K562 (cell line): ENCODE results near the gene SLC8A2. TPM values are rescaled to one million over a fixed set of nuclear protein-coding genes. Genes with fewer than 3 reads are reported as not detected.

Experiments
- ATAC-seq: fragments of 200-7000 bp; cut with Tn5 transposase; 3 replicates; pipeline ENCODE4 v1.9.1; 2020; ENCODE audit warnings: moderate library complexity
- BruUV-seq: library from RNA; stranded (reverse); fragments of 400-500 nt; replicated peaks from 2 replicates; lab custom pipeline; 2021; lab: Mats Ljungman, UMichigan
- CTCF ChIA-PET: fragments of 300-600 bp; formaldehyde crosslinking; extraction: SDS; loops from one replicate; lab custom pipeline; 2021; ENCODE audit warnings: low intra/inter-chr PET ratio; lab: Yijun Ruan, JAX
- POLR2A ChIA-PET: fragments of 300-600, 350-650 bp; sonication (Branson Sonifier 250); formaldehyde crosslinking; extraction: SDS; loops from one replicate; lab custom pipeline; 2021; ENCODE audit warnings: antibody characterized with exemption, inconsistent platforms; lab: Yijun Ruan, JAX
- DNase-seq, 4 experiments: peaks; one replicate each; pipeline versions ENCODE4 v3.0.0 to v3.0.0-alpha.2; 2011 to 2018; ENCODE audit warnings: low spot score in 3 of 4, mixed read lengths in 3 of 4; ENCODE audit errors: extremely low read depth in 1 of 4
- FAIRE-seq: peaks from 2 replicates; lab custom pipeline; 2011; peaks lifted over from hg19 to GRCh38; lab: Jason Lieb, UNC
- H2AFZ ChIP-seq: 2 replicates; pipeline ENCODE4 v1.6.0; 2011; ENCODE audit warnings: low read depth, low read length, control low read depth, inconsistent platforms
- H3K27ac ChIP-seq: fragments of 200-600 bp; 3 replicates; pipeline ENCODE4 v1.8.0; 2011; ENCODE audit warnings: low read depth, mild to moderate bottlenecking, control low read depth, inconsistent platforms, low read length, moderate library complexity, mixed read lengths; ENCODE audit errors: extremely low read depth
- H3K27me3 ChIP-seq, 2 experiments: fragments of 300-600 bp in 1 of 2; 2 replicates in 1 of 2; 3 replicates in 1 of 2; pipeline versions ENCODE4 v1.6.0 to v1.8.0; 2011; ENCODE audit warnings: inconsistent platforms in 2 of 2, low read length in 2 of 2, mild to moderate bottlenecking in 1 of 2, mixed read lengths in 1 of 2, moderate library complexity in 1 of 2; ENCODE audit not compliant: control insufficient read depth in 2 of 2, insufficient read depth in 2 of 2
- H3K36me3 ChIP-seq: fragments of 300-600 bp; 3 replicates; pipeline ENCODE4 v1.8.0; 2011; ENCODE audit warnings: mild to moderate bottlenecking, low read length, inconsistent platforms; ENCODE audit not compliant: control insufficient read depth, insufficient read depth
- H3K4me1 ChIP-seq, 2 experiments: fragments of 200-600 bp in 1 of 2; replicated peaks in 1 of 2; 2 replicates in 1 of 2; 3 replicates in 1 of 2; pipeline versions ENCODE4 v1.5.1 to v1.8.0; 2011; ENCODE audit warnings: inconsistent platforms in 2 of 2, low read length in 2 of 2, mild to moderate bottlenecking in 1 of 2, mixed read lengths in 1 of 2, moderate library complexity in 1 of 2; ENCODE audit not compliant: control insufficient read depth in 2 of 2, insufficient read depth in 2 of 2
- H3K4me2 ChIP-seq: 2 replicates; pipeline ENCODE4 v1.6.1; 2011; ENCODE audit warnings: low read length, control low read depth, inconsistent platforms, mixed read lengths; ENCODE audit not compliant: insufficient read depth
- H3K4me3 ChIP-seq: fragments of 200-600 bp; sonication (generic), shearing (Covaris generic); 2 replicates; pipeline ENCODE4 v1.5.1; 2016; ENCODE audit warnings: control low read depth, inconsistent platforms
- H3K79me2 ChIP-seq: fragments of 200-600 bp; 3 replicates; pipeline ENCODE4 v1.8.0; 2011; ENCODE audit warnings: low read length, inconsistent platforms; ENCODE audit not compliant: control insufficient read depth, insufficient read depth
- H3K9ac ChIP-seq, 2 experiments: 2 replicates each; pipeline versions ENCODE4 v1.6.0 to v1.6.1; 2011; ENCODE audit warnings: low read depth in 2 of 2, low read length in 2 of 2, control low read depth in 1 of 2, inconsistent platforms in 1 of 2, mild to moderate bottlenecking in 1 of 2, mixed read lengths in 1 of 2; ENCODE audit not compliant: insufficient read depth in 1 of 2
- H3K9me1 ChIP-seq: one replicate; pipeline ENCODE4 v1.6.0; 2011; ENCODE audit warnings: inconsistent platforms, mild to moderate bottlenecking, low read length, moderate library complexity; ENCODE audit not compliant: control insufficient read depth, insufficient read depth
- H3K9me3 ChIP-seq: replicated peaks from 2 replicates; pipeline ENCODE4 v1.5.1; 2011; ENCODE audit warnings: low read depth, low read length, inconsistent platforms; ENCODE audit not compliant: control insufficient read depth, insufficient read depth
- H4K20me1 ChIP-seq: replicated peaks from 2 replicates; pipeline ENCODE4 v1.6.1; 2011; ENCODE audit warnings: low read length, inconsistent platforms, mixed read lengths; ENCODE audit not compliant: control insufficient read depth, insufficient read depth
- PHB ChIP-seq: fragments of 250-450 bp; sonication (Bioruptor Pico); IDR thresholded peaks from 2 replicates; pipeline ENCODE4 v1.5.0; 2021
- POLR2G ChIP-seq: fragments of 200-400 bp; formaldehyde crosslinking; IDR thresholded peaks from 2 replicates; pipeline ENCODE4 v1.6.1; 2017; ENCODE audit warnings: low read depth, mild to moderate bottlenecking, antibody characterized with exemption, low read length, moderate library complexity
- POU5F1 ChIP-seq: fragments of 150-350 bp; IDR thresholded peaks from 2 replicates; pipeline ENCODE4 v1.6.1; 2014; ENCODE audit warnings: borderline replicate concordance, low read length, low read depth, mild to moderate bottlenecking; ENCODE audit not compliant: partially characterized antibody
- RBFOX2 ChIP-seq: fragments of 200-400 bp; formaldehyde crosslinking; IDR thresholded peaks from 2 replicates; pipeline ENCODE4 v1.6.1; 2017; ENCODE audit warnings: low read depth, mild to moderate bottlenecking, low read length, moderate library complexity
- SAP30 ChIP-seq: fragments of 200-600 bp; sonication (generic); IDR thresholded peaks from 2 replicates; pipeline ENCODE4 v1.6.1; 2012; ENCODE audit warnings: borderline replicate concordance, low read depth, mild to moderate bottlenecking, moderate library complexity, low read length, control low read depth, inconsistent platforms; ENCODE audit not compliant: insufficient read depth, poor library complexity, severe bottlenecking
- ZBTB33 ChIP-seq: sonication (generic); formaldehyde crosslinking; IDR thresholded peaks from 2 replicates; pipeline ENCODE4 v1.8.1; 2023; ENCODE audit warnings: mild to moderate bottlenecking, missing genetic modification reagents
- ZNF239 ChIP-seq: fragments of 250-450 bp; sonication (Bioruptor Pico); IDR thresholded peaks from 2 replicates; pipeline ENCODE4 v1.4.0; 2020; ENCODE audit warnings: mild to moderate bottlenecking
- ZNF253 ChIP-seq: fragments of 250-450 bp; sonication (Bioruptor Pico); conservative IDR thresholded peaks from 2 replicates; pipeline ENCODE4 v1.6.1; 2021; ENCODE audit warnings: mild to moderate bottlenecking
- WGBS: fragments of 100-300 bp; shearing (Covaris generic); methylation state at CpG from one replicate; pipeline ENCODE4 v1.1.6; 2016; ENCODE audit warnings: low coverage, mixed read lengths; ENCODE audit not compliant: insufficient coverage; ENCODE audit errors: missing lambda C conversion rate; 5-methylcytosine and 5-hydroxymethylcytosine counted together
- in situ Hi-C: fragments of 300-500 bp; cut with MboI; formaldehyde crosslinking; loops from 4 replicates; pipeline ENCODE4 v1.15.0; 2018; ENCODE audit warnings: inconsistent platforms, mixed read lengths
- intact Hi-C: fragments of 100-400 bp; cut with micrococcal nuclease; formaldehyde crosslinking; loops from 2 replicates; pipeline ENCODE4 v1.14.2; 2022
- polyA plus RNA-seq, 8 experiments: library from polyadenylated mRNA; depleted of rRNA in 4 of 8; stranded (reverse) in 5 of 8; unstranded in 3 of 8; fragments of >200 nt; fragmentation: Nextera tagmentation in 2 of 8; fragmentation: Illumina TruSeq in 1 of 8; extraction: Ambion mirVana in 2 of 8; extraction: Trizol in 1 of 8; gene quantifications; 2 replicates each; pipeline versions ENCODE4 v1.2.1 to v1.2.3, GENCODE V29; 2011 to 2014; ENCODE audit warnings: inconsistent platforms in 1 of 8, missing spikeins in 1 of 8
- total RNA-seq, 7 experiments: library from RNA; depleted of rRNA in 6 of 7; stranded (reverse); fragments of >200 nt in 6 of 7; fragmentation: Illumina TruSeq in 2 of 7; extraction: Trizol in 2 of 7; gene quantifications; 2 replicates each; pipeline versions ENCODE4 v1.2.1 to v1.2.3, GENCODE V29; 2011 to 2021; ENCODE audit warnings: low replicate concordance in 1 of 7

SLC8A2 gene
- total and polyA plus RNA-seq, 9 of the 15 experiments (the other 6 are each of a cell fraction or from before 2014, with no cell fraction given): 0.07 to 0.66 (median 0.24) TPM; not detected in 3

GRCh38 chr19:47379381-47379938 is 92.2 kb downstream of the SLC8A2 start:
- peaks cover 78% of the 10 kb centered on the region; the same call in 2 of the 3 replicates for H3K36me3 ChIP-seq
- POLR2A ChIA-PET: interaction anchor here (1.0 kb wide), 1 partner anchor 8 kb away, joined by 5 read pairs; no protein-coding TSS in a partner anchor
- no peak for ATAC-seq

More at GRCh38 chr19:47379381-47379938, 92.2 kb downstream of the SLC8A2 start:
- FAIRE-seq: no peak
- H3K9me3 ChIP-seq: no peaks in the 10 kb centered on the region
- WGBS: 93% methylated on average over 21 of the region's 23 CpGs
- in situ Hi-C loops: no loop called here
- peaks cover 7 to 32% of the 10 kb centered on the region in 2 experiments; a peak in 4 of 5 replicates for H3K4me1 ChIP-seq
- peak; percentile 53; the same call in 1 of the 2 replicates for TF ChIP-seq ZBTB33
- no peak for TF ChIP-seq POU5F1
- TF ChIP-seq PHB: no peak
- TF ChIP-seq ZNF253 (CRISPR knock-in tag): no peak
- TF ChIP-seq POLR2G: peak; percentile 52; the same call in 1 of the 2 replicates
- TF ChIP-seq SAP30: no peak
- no peak for TF ChIP-seq ZNF239
- TF ChIP-seq RBFOX2: peak; percentile 44
- no peak for DNase-seq
- no TSS peak for BruUV-seq
- CTCF ChIA-PET: no interaction called here
- H2AFZ ChIP-seq: no peak overlapping the region
- no peaks in the 10 kb centered on the region for H3K27me3 ChIP-seq
- H3K79me2 ChIP-seq: no peaks in the 10 kb centered on the region
- intact Hi-C loops: no loop called here
- H3K4me2 ChIP-seq: no peak overlapping the region
- H3K27ac ChIP-seq: no peak overlapping the region
- peaks cover 5% of the 10 kb centered on the region; the same call in 1 of the 2 replicates for H4K20me1 ChIP-seq
- peak overlapping the region in 1 of 2 experiments; percentile 52; a peak in 1 of 4 replicates for H3K9ac ChIP-seq
- no peak overlapping the region for H3K4me3 ChIP-seq
- H3K9me1 ChIP-seq: no peaks in the 10 kb centered on the region
